Dendritic cell treated with granulocyte-macrophage colony-stimulating factor and Interleukin-4, amounts not matched to agents 40 ng/mL and 50 ng/mL, for 4 days (primary cell): Measurements from ENCODE around the gene ZBTB21.
A peak's percentile ranks its signal among the peaks of the same experiment; 100 is the strongest.

Source experiments
- H3K27ac Mint-ChIP-seq: one replicate; pipeline ENCODE4 v1.8.0; 2022; ENCODE audit warnings: mild to moderate bottlenecking, mixed read lengths
- H3K27me3 Mint-ChIP-seq: one replicate; pipeline ENCODE4 v1.8.0; 2022; ENCODE audit warnings: mild to moderate bottlenecking, mixed read lengths
- H3K36me3 Mint-ChIP-seq: one replicate; pipeline ENCODE4 v1.8.0; 2022; ENCODE audit warnings: low read depth, mixed read lengths
- H3K4me1 Mint-ChIP-seq: one replicate; pipeline ENCODE4 v1.8.0; 2022; ENCODE audit warnings: low read depth, mixed read lengths
- H3K4me3 Mint-ChIP-seq: one replicate; pipeline ENCODE4 v1.8.0; 2022; ENCODE audit warnings: mild to moderate bottlenecking, moderate library complexity, mixed read lengths
- H3K9me3 Mint-ChIP-seq: one replicate; pipeline ENCODE4 v1.8.0; 2022; ENCODE audit warnings: mixed read lengths
- intact Hi-C: fragments of 100-400 bp; cut with micrococcal nuclease; formaldehyde crosslinking; loops from one replicate; pipeline ENCODE4 v1.15.0; 2022

ZBTB21 gene

GRCh38 chr21:42032968-42033367 lies 22.8 kb upstream of the ZBTB21 start:
- H3K4me1 Mint-ChIP-seq: peaks cover 17% of the 10 kb centered on the region
- H3K9me3 Mint-ChIP-seq: no peaks in the 10 kb centered on the region
- intact Hi-C loops: no loop called here
- no peak overlapping the region for H3K4me3 Mint-ChIP-seq
- H3K36me3 Mint-ChIP-seq: no peaks in the 10 kb centered on the region
- H3K27me3 Mint-ChIP-seq: peaks cover 10% of the 10 kb centered on the region
- H3K27ac Mint-ChIP-seq: no peak overlapping the region

- Mint-ChIP-seq H3K4me1 (peaks cover 24% of the 10 kb centered on the region), H3K27me3 (peaks cover 10% of the 10 kb centered on the region), H3K9me3 (no peaks in the 10 kb centered on the region), H3K27ac (no peak overlapping the region), H3K4me3 (no peak overlapping the region), H3K36me3 (no peaks in the 10 kb centered on the region)
- intact Hi-C loops: no loop called here
These were observed 22.1 kb upstream of the ZBTB21 start for GRCh38 chr21:42032266-42032665.

GRCh38 chr21:42031816-42032215 lies 21.7 kb upstream of the ZBTB21 start:
- H3K27ac Mint-ChIP-seq: no peak overlapping the region
- H3K27me3 Mint-ChIP-seq: peaks cover 10% of the 10 kb centered on the region
- no peaks in the 10 kb centered on the region for H3K9me3 Mint-ChIP-seq
- intact Hi-C loops: no loop called here
- peaks cover 29% of the 10 kb centered on the region for H3K4me1 Mint-ChIP-seq
- H3K4me3 Mint-ChIP-seq: no peak overlapping the region
- no peaks in the 10 kb centered on the region for H3K36me3 Mint-ChIP-seq

GRCh38 chr21:42031241-42031640 lies 21.1 kb upstream of the ZBTB21 start:
- Mint-ChIP-seq H3K9me3 (no peaks in the 10 kb centered on the region), H3K4me3 (no peak overlapping the region), H3K27me3 (peaks cover 10% of the 10 kb centered on the region), H3K4me1 (peaks cover 32% of the 10 kb centered on the region), H3K27ac (no peak overlapping the region), H3K36me3 (no peaks in the 10 kb centered on the region)
- intact Hi-C loops: no loop called here

GRCh38 chr21:42030311-42030710 lies 20.2 kb upstream of the ZBTB21 start:
- Mint-ChIP-seq H3K27me3 (peaks cover 11% of the 10 kb centered on the region), H3K27ac (no peak overlapping the region), H3K4me1 (peaks cover 32% of the 10 kb centered on the region), H3K36me3 (no peaks in the 10 kb centered on the region), H3K4me3 (no peak overlapping the region), H3K9me3 (no peaks in the 10 kb centered on the region)
- intact Hi-C loops: no loop called here

GRCh38 chr21:42028766-42029425 lies 18.7 kb upstream of the ZBTB21 start:
- no peaks in the 10 kb centered on the region for H3K36me3 Mint-ChIP-seq
- H3K4me3 Mint-ChIP-seq: no peak overlapping the region
- H3K27me3 Mint-ChIP-seq: peaks cover 11% of the 10 kb centered on the region
- no peak overlapping the region for H3K27ac Mint-ChIP-seq
- peaks cover 38% of the 10 kb centered on the region for H3K4me1 Mint-ChIP-seq
- intact Hi-C loops: no loop called here
- H3K9me3 Mint-ChIP-seq: no peaks in the 10 kb centered on the region

- peaks cover 38% of the 10 kb centered on the region for H3K4me1 Mint-ChIP-seq
- H3K27me3 Mint-ChIP-seq: peaks cover 14% of the 10 kb centered on the region
- H3K36me3 Mint-ChIP-seq: no peaks in the 10 kb centered on the region
- peak overlapping the region; percentile 57 for H3K27ac Mint-ChIP-seq
- intact Hi-C loops: no loop called here
- no peak overlapping the region for H3K4me3 Mint-ChIP-seq
- H3K9me3 Mint-ChIP-seq: no peaks in the 10 kb centered on the region
These were observed 17.9 kb upstream of the ZBTB21 start for GRCh38 chr21:42027822-42028765.

- peak overlapping the region; percentile 57 for H3K27ac Mint-ChIP-seq
- H3K36me3 Mint-ChIP-seq: no peaks in the 10 kb centered on the region
- H3K27me3 Mint-ChIP-seq: peaks cover 14% of the 10 kb centered on the region
- no peak overlapping the region for H3K4me3 Mint-ChIP-seq
- intact Hi-C loops: no loop called here
- no peaks in the 10 kb centered on the region for H3K9me3 Mint-ChIP-seq
- H3K4me1 Mint-ChIP-seq: peaks cover 38% of the 10 kb centered on the region
These were observed 17.1 kb upstream of the ZBTB21 start for GRCh38 chr21:42027085-42027821.

- H3K27me3 Mint-ChIP-seq: peaks cover 22% of the 10 kb centered on the region
These were observed 15.9 kb upstream of the ZBTB21 start for GRCh38 chr21:42026082-42026435.

GRCh38 chr21:42025376-42026081 lies 15.4 kb upstream of the ZBTB21 start:
- H3K27ac Mint-ChIP-seq: no peak overlapping the region

More at GRCh38 chr21:42026082-42026435, 15.9 kb upstream of the ZBTB21 start:
- no peak overlapping the region for H3K4me3 Mint-ChIP-seq
- peaks cover 43% of the 10 kb centered on the region for H3K4me1 Mint-ChIP-seq
- no peak overlapping the region for H3K27ac Mint-ChIP-seq
- no peaks in the 10 kb centered on the region for H3K36me3 Mint-ChIP-seq
- no peaks in the 10 kb centered on the region for H3K9me3 Mint-ChIP-seq
- intact Hi-C loops: no loop called here

GRCh38 chr21:42022906-42023305 lies 12.7 kb upstream of the ZBTB21 start:
- Mint-ChIP-seq H3K9me3 (no peaks in the 10 kb centered on the region), H3K4me3 (no peak overlapping the region), H3K27me3 (peaks cover 22% of the 10 kb centered on the region), H3K27ac (no peak overlapping the region), H3K4me1 (peaks cover 25% of the 10 kb centered on the region), H3K36me3 (no peaks in the 10 kb centered on the region)
- intact Hi-C loops: loop anchor here (5.0 kb wide), 1 partner anchor 34 kb away; no protein-coding TSS in a partner anchor

More at GRCh38 chr21:42025376-42026081, 15.4 kb upstream of the ZBTB21 start:
- no peaks in the 10 kb centered on the region for H3K9me3 Mint-ChIP-seq
- intact Hi-C loops: no loop called here
- H3K27me3 Mint-ChIP-seq: peaks cover 22% of the 10 kb centered on the region
- no peaks in the 10 kb centered on the region for H3K36me3 Mint-ChIP-seq
- no peak overlapping the region for H3K4me3 Mint-ChIP-seq
- peaks cover 39% of the 10 kb centered on the region for H3K4me1 Mint-ChIP-seq

GRCh38 chr21:42022091-42022430 lies 11.9 kb upstream of the ZBTB21 start:
- peaks cover 22% of the 10 kb centered on the region for H3K27me3 Mint-ChIP-seq
- no peak overlapping the region for H3K27ac Mint-ChIP-seq
- H3K4me3 Mint-ChIP-seq: no peak overlapping the region
- no peaks in the 10 kb centered on the region for H3K9me3 Mint-ChIP-seq
- intact Hi-C loops: loop anchor here (5.0 kb wide), 1 partner anchor 35 kb away; no protein-coding TSS in a partner anchor
- peaks cover 16% of the 10 kb centered on the region for H3K4me1 Mint-ChIP-seq
- H3K36me3 Mint-ChIP-seq: no peaks in the 10 kb centered on the region

GRCh38 chr21:42021371-42022090 lies 11.4 kb upstream of the ZBTB21 start:
- Mint-ChIP-seq H3K4me3 (no peak overlapping the region), H3K9me3 (no peaks in the 10 kb centered on the region), H3K36me3 (no peaks in the 10 kb centered on the region), H3K4me1 (peaks cover 11% of the 10 kb centered on the region), H3K27ac (no peak overlapping the region), H3K27me3 (peaks cover 22% of the 10 kb centered on the region)
- intact Hi-C loops: loop anchor here (5.0 kb wide), 1 partner anchor 36 kb away; no protein-coding TSS in a partner anchor
